Inflammatory macrophage treated with lipopolysaccharide for 1 hour (primary cell): ENCODE measurements around the gene DLL4.

Experiments used
- DNase-seq, 2 donors: peaks; one replicate each; pipeline ENCODE4 v3.0.0-alpha.2; 2020 to 2022

The DLL4 gene

DNA sequence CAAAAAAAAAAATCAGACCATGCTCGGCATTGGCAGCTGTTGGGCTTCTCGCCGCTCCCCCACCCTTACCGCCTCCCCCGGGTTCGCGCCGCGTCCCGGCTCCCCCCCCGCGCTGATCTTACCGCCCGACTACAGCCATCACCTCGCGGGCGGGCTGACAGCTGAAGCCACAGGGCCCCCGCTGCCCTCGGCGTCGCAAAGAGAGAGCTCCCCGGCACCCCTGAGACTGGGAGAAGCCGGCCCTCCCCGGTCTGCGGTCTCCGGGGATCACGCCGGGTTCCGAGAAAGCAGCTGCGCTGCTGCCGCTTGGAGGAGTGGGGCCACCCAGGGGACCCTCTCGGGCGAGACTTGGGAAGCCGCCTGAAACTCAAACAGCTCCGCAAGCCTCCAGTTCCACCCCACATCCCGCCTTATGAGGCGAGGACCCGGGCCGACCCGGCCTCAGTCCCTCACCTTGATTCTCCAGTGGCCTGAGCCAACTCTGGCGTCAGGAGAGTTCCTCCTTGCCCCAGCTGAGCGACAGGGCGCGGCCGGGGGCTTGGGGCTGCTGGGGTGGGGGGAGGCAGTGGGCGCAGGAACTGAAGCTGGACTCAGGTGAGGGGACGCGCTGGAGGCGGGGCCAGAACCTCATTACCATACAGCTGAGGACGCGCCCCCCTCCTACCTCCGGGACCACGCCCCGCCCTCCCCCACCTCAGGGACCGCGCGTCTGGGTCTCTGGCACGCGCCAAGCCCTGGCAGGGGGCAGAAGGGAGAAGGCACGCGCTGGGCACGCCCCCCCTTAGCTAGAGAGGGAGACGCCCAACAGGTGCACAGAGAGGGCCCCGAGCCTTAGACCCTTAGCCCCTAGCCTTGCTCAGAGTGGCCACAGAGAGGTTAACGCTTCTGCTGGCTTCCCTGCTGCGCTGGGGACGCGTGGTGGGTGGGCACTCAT is 1.0 kb upstream of the DLL4 start:
- DNase-seq, result no peak

DNA sequence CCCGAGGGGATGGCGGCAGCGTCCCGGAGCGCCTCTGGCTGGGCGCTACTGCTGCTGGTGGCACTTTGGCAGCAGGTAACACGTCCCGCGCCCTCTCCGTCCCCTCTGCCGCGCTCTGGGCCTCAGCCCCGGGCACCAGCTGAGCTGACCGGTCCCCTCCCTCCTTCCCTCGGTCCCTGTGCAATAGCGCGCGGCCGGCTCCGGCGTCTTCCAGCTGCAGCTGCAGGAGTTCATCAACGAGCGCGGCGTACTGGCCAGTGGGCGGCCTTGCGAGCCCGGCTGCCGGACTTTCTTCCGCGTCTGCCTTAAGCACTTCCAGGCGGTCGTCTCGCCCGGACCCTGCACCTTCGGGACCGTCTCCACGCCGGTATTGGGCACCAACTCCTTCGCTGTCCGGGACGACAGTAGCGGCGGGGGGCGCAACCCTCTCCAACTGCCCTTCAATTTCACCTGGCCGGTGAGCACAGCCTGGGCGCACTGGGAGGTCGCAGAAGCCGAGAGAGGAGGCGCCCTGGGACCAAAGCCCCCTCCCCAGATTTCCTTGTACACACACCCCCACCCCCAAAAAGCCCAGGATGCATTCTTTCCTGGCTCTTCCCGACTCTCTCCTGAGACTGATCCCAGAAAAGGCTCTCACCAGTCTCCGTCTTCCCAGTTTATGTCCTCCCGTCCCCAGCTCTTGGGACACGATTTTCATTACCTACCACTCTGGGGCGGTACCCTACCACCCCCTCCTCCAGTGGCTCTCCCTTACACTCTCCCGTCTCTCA is 705 bp downstream of the DLL4 start:
- peak in 1 of 2 donors; percentile 50 for DNase-seq

DNA sequence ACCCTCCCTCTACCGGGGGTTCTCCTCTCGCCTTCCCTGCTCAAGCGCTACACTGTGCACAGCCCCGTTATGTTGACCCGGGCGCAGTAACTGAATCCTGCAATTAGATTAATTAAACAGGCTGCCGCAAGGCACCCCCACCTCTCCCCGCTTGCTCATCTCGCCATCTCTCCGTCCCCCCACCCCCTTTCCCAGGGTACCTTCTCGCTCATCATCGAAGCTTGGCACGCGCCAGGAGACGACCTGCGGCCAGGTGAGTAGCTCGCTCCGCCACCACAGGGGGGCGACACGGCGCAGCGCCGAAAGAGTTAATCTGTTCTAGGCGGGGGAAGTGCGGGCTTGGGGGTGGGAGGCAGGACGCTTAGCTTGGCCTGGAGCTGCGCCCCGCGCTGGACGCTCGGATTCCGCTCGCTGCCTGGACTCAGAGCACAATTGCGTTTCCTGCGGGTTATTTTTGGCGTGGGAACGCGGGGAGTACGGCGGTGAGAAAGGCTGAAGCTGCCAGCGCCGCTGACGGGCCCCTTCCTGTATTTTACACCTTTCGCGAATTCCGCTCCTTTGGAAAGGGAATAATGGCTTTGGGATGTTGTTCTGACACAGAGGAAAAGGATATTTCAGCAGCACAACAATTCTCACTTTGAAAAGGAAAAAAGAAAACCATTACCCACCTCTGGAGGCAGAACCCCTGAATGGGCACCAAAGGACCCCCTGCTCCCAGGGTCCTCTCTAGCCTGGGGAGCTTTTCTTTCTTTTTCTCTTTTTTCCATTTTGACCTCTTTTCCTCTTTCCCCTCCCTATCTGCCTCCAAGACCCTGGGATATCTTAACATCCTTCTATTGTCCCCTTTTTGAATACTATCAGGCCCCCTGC is 1.5 kb downstream of the DLL4 start:
- no peak for DNase-seq

DNA sequence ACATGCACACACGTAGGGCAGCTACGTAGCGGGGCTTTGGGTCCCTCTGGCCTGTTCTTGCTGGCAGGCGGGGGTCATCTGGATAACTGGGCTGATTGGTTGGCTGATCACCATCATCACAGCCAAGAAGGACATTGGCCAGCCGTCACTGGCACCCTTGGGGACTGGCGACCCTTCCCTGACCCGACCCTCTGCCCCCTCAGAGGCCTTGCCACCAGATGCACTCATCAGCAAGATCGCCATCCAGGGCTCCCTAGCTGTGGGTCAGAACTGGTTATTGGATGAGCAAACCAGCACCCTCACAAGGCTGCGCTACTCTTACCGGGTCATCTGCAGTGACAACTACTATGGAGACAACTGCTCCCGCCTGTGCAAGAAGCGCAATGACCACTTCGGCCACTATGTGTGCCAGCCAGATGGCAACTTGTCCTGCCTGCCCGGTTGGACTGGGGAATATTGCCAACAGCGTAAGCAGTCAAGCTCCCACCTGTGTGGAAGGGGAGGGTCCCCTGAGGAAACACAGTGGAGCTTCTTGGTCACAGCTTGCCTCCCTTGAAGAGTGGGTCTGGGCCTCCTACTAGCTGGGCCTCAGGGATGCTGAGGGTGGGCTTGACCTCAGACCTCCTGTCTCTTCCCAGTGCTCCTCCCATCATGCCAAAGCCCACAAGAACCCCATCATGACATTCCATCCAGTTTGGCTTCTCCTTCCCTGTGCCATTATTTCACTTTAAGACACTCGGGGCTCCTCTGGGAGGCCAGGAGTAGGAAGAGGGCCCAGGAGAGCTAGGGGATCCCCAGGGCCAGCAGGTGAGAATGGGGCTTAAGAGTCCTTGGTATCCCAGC is 2.4 kb downstream of the DLL4 start:
- DNase-seq, result no peak

DNA sequence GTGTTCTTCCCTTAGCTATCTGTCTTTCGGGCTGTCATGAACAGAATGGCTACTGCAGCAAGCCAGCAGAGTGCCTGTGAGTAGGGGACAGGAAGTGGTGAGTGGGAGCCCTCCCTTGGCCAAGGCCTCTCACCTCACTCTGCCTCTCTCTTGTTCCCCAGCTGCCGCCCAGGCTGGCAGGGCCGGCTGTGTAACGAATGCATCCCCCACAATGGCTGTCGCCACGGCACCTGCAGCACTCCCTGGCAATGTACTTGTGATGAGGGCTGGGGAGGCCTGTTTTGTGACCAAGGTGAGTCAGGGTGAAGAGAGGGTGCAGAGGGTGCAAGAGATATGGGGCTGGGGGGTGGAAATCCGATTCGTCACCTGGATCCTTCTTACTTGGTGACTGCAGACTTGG is 3.0 kb downstream of the DLL4 start:
- DNase-seq, result no peak

DNA sequence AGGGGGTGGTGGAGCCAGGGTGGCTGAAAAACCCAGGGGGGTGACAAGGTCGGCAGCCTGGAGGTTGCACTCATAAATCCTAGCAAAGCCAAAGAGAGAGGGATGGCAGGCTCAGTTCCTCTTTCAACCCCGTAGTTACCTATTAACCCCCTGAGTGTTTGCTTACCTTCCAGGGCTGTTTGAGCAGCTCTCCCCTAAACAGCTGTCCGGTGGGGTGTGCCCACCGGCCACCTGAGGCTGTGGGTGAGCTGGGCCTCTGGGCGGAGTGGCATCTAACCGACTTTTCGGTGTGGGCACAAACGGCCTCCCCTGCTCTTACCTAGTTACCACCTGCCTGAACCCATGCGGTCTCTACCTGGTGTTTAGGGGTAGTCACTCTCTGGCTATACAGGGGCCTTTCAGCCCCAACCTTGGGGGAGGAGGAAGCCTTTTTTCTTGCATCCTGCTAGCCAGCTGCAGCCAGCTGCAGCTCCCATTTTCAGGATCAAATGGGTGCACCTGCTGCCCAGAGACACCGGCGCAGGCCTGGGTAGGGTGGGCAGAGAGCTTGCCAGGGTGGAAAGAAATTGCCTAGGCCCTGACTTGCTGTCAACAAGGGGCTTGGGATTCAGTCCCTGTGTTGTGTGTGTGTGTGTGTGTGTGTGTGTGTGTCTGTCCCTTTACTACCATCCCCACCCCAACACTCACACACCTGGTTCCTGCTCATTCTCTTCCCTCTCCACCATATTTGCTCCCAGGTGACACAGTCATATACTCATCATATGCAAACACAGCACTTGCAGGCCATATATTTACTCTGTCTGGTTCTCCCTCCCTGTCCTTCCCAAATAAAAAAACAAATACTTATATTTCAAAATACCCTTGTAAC is 3.7 kb downstream of the DLL4 start:
- DNase-seq, result no peak

DNA sequence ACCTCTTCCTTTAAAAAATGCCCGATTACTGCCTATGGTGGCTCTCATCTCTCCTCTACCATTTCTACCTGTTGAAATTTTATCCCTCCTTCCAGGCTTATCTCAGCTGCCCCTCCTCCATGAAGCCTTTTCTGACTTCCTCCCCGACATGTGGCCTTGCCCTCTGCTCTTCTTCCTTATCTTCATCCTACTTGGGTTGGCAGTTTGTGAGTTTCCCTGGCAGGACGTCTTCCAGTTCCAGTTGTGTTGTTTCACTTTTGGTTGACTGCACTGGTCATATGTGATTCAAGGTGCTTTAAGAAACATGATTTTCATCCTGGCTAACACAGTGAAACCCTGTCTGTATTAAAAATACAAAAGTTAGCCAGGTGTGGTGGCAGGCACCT is 4.4 kb downstream of the DLL4 start:
- DNase-seq, result peak in 1 of 2 donors; percentile 34

DNA sequence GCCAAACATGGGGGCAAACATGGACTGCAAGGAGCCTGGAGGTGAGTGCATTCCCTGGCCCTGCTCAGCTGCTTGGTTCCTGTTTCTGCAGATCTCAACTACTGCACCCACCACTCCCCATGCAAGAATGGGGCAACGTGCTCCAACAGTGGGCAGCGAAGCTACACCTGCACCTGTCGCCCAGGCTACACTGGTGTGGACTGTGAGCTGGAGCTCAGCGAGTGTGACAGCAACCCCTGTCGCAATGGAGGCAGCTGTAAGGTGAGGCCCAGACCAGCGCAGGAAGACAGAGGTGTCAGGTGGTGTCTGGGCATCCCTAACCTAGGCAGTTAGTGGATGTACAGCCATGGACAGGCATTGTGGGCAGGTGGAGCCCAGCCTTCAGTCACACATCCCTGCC is 5.3 kb downstream of the DLL4 start:
- no peak for DNase-seq

DNA sequence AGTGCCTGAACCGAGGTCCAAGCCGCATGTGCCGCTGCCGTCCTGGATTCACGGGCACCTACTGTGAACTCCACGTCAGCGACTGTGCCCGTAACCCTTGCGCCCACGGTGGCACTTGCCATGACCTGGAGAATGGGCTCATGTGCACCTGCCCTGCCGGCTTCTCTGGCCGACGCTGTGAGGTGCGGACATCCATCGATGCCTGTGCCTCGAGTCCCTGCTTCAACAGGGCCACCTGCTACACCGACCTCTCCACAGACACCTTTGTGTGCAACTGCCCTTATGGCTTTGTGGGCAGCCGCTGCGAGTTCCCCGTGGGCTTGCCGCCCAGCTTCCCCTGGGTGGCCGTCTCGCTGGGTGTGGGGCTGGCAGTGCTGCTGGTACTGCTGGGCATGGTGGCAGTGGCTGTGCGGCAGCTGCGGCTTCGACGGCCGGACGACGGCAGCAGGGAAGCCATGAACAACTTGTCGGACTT is 7.1 kb downstream of the DLL4 start:
- no peak for DNase-seq

DNA sequence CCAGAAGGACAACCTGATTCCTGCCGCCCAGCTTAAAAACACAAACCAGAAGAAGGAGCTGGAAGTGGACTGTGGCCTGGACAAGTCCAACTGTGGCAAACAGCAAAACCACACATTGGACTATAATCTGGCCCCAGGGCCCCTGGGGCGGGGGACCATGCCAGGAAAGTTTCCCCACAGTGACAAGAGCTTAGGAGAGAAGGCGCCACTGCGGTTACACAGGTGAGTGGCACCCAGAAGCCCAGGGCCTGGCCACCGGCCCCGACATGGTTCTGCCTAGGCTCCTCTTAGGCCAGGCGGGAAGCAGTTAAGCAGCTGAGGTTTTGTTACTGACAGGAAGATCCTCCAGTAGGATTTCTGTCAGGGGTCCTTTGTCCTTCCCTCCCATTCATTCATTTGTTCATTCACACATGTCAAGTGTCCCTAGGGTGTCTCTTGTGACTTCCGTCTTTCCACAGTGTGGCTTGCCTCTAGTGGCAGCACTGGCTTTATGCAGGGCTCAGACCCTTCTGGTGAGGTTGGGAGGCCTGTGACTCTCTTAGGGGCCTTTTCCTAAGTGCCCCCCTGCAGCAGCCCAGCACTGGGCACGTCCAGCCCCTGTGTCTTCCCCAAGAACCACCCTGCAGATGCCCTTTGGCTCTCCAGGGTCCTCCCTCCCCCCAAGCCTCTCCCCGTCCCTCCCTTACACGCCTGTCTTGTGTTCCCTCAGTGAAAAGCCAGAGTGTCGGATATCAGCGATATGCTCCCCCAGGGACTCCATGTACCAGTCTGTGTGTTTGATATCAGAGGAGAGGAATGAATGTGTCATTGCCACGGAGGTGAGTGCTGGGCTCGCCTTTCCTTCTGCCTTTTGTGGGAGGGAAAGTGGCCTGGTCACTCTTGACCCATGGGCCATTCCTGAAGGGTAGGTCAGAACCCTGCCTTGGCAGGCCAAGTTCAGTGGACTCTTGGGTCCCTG is 7.8 kb downstream of the DLL4 start:
- DNase-seq, result no peak

DNA sequence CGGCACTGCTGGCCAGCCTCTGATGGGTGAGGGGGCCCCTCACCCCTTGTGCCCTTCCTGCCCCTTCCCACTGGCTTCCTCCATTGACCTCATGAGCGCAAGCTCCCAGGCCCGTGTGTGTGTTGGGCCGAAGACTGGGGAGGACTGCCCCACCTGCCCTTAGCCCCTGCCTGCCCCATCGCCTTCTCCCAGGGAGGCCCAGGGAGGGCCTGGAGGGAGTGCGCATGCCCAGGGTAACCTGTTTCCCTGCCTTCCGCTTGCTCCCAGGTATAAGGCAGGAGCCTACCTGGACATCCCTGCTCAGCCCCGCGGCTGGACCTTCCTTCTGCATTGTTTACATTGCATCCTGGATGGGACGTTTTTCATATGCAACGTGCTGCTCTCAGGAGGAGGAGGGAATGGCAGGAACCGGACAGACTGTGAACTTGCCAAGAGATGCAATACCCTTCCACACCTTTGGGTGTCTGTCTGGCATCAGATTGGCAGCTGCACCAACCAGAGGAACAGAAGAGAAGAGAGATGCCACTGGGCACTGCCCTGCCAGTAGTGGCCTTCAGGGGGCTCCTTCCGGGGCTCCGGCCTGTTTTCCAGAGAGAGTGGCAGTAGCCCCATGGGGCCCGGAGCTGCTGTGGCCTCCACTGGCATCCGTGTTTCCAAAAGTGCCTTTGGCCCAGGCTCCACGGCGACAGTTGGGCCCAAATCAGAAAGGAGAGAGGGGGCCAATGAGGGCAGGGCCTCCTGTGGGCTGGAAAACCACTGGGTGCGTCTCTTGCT is 8.8 kb downstream of the DLL4 start:
- no peak for DNase-seq

DNA sequence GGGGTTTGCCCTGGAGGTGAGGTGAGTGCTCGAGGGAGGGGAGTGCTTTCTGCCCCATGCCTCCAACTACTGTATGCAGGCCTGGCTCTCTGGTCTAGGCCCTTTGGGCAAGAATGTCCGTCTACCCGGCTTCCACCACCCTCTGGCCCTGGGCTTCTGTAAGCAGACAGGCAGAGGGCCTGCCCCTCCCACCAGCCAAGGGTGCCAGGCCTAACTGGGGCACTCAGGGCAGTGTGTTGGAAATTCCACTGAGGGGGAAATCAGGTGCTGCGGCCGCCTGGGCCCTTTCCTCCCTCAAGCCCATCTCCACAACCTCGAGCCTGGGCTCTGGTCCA is 9.4 kb downstream of the DLL4 start:
- DNase-seq, result no peak

DNA sequence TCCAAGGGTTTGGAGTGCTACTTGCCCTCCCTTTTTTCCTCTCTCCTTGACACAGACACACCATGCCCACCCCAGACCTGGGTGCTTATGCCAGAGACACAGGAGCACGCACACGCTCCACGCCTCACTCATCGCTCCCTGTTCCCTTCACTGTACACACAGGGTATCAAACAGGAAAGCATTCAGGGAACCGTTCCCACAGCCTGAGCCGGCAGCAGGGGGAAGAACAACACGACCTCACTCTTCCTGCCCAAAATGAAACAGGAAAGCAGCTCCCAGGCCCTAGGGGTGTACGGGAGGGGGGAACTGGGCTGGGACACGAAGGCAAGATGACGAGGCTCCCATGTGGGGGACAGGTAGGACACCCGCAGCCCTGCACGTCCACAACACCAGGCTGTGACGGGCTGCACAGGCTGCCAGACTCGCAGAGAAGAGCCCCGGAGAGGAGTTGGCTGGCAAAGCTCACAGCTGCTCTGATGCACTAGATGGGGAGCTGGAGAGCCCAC is 11.2 kb downstream of the DLL4 start:
- no peak for DNase-seq

DNA sequence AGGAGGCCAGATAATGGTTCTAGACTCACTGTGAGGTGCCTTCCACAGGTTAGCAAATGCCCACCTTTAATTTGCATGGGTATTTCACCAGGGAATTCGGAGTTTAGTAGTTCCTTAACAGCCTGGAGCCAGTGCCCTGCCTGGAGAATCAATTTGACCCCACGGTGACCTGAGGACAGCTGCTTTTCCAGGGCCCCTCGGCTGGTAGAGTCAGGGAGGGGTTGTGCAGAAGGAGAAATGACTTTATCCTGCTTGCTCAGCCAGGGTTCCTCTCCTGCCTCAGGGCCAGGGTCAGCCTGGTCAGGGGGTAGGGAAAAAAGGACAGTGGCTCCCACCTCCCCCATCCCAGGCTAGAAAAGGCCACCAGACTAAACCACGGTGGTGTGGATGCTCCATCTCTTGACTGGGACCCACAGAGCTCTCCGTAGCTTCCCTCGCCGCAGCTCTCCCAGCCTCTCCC is 12.0 kb downstream of the DLL4 start:
- no peak for DNase-seq

DNA sequence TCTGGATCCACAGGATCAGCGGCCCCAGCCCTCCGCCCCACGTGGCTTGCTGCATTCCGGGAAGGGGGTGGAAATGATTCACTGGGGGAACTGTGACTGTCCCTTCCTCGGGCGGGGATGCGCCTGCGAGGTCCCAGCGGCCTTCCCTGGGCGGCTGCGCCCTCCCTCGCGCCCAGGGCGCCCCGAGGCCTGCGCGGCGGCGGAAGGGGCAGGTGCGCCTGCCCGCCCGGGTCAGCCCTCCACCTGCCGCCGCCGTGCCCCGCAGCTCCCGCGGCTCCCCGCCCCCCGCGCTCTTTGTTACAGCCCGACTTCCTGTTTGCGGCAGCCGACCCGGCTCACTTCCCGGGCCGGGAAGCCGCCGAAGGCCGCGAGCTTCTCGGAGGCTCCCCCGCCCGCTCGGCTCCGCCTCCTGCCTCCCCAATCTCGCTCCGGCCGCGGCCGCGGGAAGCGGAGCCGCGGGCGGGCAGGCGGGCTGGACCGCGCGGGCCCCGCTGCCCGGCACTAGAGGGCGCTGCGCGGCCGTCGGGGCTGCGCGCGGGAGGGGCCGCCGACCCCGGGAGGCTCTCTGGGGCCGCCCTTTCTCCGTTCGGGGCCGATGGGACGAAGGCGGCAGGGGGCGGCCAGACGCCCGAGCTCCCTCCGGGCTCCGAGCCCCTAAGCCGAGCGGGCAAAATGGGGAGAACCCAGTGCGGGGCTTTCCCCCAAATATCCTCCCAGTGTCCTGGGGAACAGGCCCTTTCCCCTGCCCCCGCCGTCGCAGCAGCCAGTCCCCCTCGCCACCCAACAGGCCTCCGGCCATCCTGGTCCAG is 12.6 kb downstream of the DLL4 start:
- DNase-seq, result peak; percentile 72 to 78

DNA sequence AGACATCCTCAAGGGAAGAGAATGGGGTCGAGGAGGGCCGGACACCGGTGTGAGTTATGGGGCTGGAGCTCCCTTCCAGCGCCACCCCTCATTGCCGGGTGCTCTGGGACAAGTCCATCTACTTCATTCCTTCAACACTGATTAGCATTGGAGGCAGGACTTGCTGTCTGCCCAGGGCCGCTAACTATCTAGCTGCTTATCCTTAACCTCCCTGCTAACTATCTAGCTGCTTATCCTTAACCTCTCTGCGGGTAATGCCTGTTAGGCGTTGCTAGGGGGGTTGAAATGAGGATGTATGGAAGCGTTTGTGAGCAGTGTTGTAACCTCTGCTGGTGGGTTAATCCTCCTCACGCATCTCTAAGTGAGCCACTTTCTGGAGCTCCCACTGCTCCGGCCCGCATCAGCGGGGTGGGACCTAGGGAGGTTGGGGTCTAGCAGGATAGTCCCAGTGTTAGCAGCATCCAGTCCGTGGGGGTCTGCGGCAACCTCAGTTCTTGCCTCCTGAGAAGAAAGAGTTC is 13.3 kb downstream of the DLL4 start:
- peak; percentile 19 to 35 for DNase-seq

DNA sequence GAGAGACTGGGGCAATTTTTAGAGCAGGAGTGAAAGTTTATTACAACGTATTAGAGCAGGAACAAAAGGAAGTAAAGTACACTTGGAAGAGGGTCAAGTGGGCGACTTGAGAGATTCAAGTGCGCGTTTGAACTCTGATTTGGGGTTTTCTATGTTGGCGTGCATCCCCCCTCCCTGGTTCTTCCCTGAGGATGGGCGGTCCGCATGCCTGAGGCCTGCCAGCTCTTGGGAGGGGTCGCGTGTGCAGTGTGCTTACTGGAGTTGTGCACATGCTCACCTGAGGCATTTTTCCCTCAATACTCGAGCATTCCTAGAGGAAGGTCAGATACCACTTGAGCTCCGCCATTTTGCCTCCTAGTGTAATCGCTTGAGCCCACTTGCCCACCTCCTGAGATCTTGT is 13.7 kb downstream of the DLL4 start:
- DNase-seq, result no peak
